ENCODE data around the gene SAYSD1. TPM values are rescaled to one million over a fixed set of nuclear protein-coding genes. Genes with fewer than 3 reads are reported as not detected.

The SAYSD1 gene
- total RNA-seq, 4 donors from 2014 or later, result 17.7 to 24.5 (median 20.1) TPM

- no peak for TF ChIP-seq CTCF (IDR thresholded peaks at IDR 0.05; ENCODE audit: low read depth)
Measured at GRCh38 chr6:39107034-39107433, 8.0 kb downstream of the SAYSD1 start.

GRCh38 chr6:39104528-39104927 lies 10.5 kb downstream of the SAYSD1 start:
- TF ChIP-seq CTCF (IDR thresholded peaks at IDR 0.05; ENCODE audit: low read depth), result no peak

GRCh38 chr6:39102821-39103136 lies 12.2 kb downstream of the SAYSD1 start:
- TF ChIP-seq CTCF (IDR thresholded peaks at IDR 0.05; ENCODE audit: low read depth), result no peak

- no peak for TF ChIP-seq CTCF (IDR thresholded peaks at IDR 0.05; ENCODE audit: low read depth)
Measured at GRCh38 chr6:39102071-39102820, 12.7 kb downstream of the SAYSD1 start.

GRCh38 chr6:39100358-39100757 lies 14.6 kb downstream of the SAYSD1 start:
- TF ChIP-seq CTCF (IDR thresholded peaks at IDR 0.05; ENCODE audit: low read depth), result no peak

- no peak for TF ChIP-seq CTCF (IDR thresholded peaks at IDR 0.05; ENCODE audit: low read depth)
Measured at GRCh38 chr6:39095578-39095977, 19.4 kb downstream of the SAYSD1 start.

GRCh38 chr6:39093149-39093708 lies 21.8 kb downstream of the SAYSD1 start:
- TF ChIP-seq CTCF (IDR thresholded peaks at IDR 0.05; ENCODE audit: low read depth), result no peak

Measured in subcutaneous adipose tissue (tissue), 4 donors.